Choroid plexus epithelial cell (primary cell): ENCODE measurements around the gene PARD3.

Experiments used
- DNase-seq: peaks from one replicate; pipeline ENCODE4 v3.0.0-alpha.2; 2010; ENCODE audit warnings: low read depth
- H3K4me3 ChIP-seq: 2 replicates; pipeline ENCODE4 v1.5.1; 2011; ENCODE audit warnings: low read depth, mild to moderate bottlenecking, control low read depth, low read length, moderate library complexity
- CTCF ChIP-seq: conservative IDR thresholded peaks from 2 replicates; pipeline ENCODE4 v1.5.1; 2011; ENCODE audit warnings: low read depth, mild to moderate bottlenecking, control low read depth, inconsistent platforms, low read length, moderate library complexity

Gene PARD3

GRCh38 chr10:34290412-34291081 lies 524.5 kb downstream of the PARD3 start:
- DNase-seq: peak; percentile 88
- no peak for TF ChIP-seq CTCF
- no peak overlapping the region for H3K4me3 ChIP-seq

- H3K4me3 ChIP-seq: no peak overlapping the region
- TF ChIP-seq CTCF: no peak
Observed at GRCh38 chr10:34288634-34289033, 526.5 kb downstream of the PARD3 start.

GRCh38 chr10:34286136-34286739 lies 528.9 kb downstream of the PARD3 start:
- peak; percentile 44 for DNase-seq
- no peak for TF ChIP-seq CTCF
- H3K4me3 ChIP-seq: no peak overlapping the region

More at GRCh38 chr10:34288634-34289033, 526.5 kb downstream of the PARD3 start:
- DNase-seq: peak; percentile 65

- no peak overlapping the region for H3K4me3 ChIP-seq
- no peak for TF ChIP-seq CTCF
- no peak for DNase-seq
Observed at GRCh38 chr10:34281661-34282582, 533.2 kb downstream of the PARD3 start.

GRCh38 chr10:34280599-34281374 lies 534.3 kb downstream of the PARD3 start:
- TF ChIP-seq CTCF: peak; percentile 77
- H3K4me3 ChIP-seq: no peak overlapping the region
- DNase-seq: peak; percentile 98

GRCh38 chr10:34275626-34276130 lies 539.4 kb downstream of the PARD3 start:
- TF ChIP-seq CTCF: no peak
- no peak for DNase-seq
- no peak overlapping the region for H3K4me3 ChIP-seq
